WERI-Rb-1 (cell line): ENCODE results near the gene TWIST1.

Source experiments
- DNase-seq: peaks from one replicate; pipeline ENCODE4 v3.0.0-alpha.2; 2020
- H3K27ac ChIP-seq: fragments of 250-450 bp; sonication (Bioruptor Pico); 2 replicates; pipeline ENCODE4 v1.5.1; 2020; ENCODE audit warnings: mild to moderate bottlenecking, moderate library complexity
- H3K27me3 ChIP-seq: fragments of 250-450 bp; sonication (Bioruptor Pico); 2 replicates; pipeline ENCODE4 v1.5.1; 2021; ENCODE audit warnings: mild to moderate bottlenecking, low read depth, moderate library complexity; ENCODE audit not compliant: insufficient read depth, severe bottlenecking
- H3K36me3 ChIP-seq: fragments of 250-450 bp; sonication (Bioruptor Pico); 2 replicates; pipeline ENCODE4 v1.5.1; 2020; ENCODE audit warnings: mild to moderate bottlenecking, moderate library complexity
- H3K4me3 ChIP-seq: 2 replicates; pipeline ENCODE4 v1.5.1; 2011; ENCODE audit warnings: low read depth, mild to moderate bottlenecking, control low read depth, low read length
- H3K9me3 ChIP-seq: fragments of 250-450 bp; sonication (Bioruptor Pico); 2 replicates; pipeline ENCODE4 v1.5.1; 2021; ENCODE audit warnings: mild to moderate bottlenecking, moderate library complexity; ENCODE audit not compliant: severe bottlenecking
- CTCF ChIP-seq: IDR thresholded peaks from 2 replicates; pipeline ENCODE4 v1.5.1; 2011; ENCODE audit warnings: low read depth, mild to moderate bottlenecking, control low read depth, inconsistent platforms, low read length

The TWIST1 gene

GRCh38 chr7:19143881-19144574 is 26.6 kb upstream of the TWIST1 start:
- H3K27ac ChIP-seq, result no peak overlapping the region
- peaks cover 2% of the 10 kb centered on the region for H3K9me3 ChIP-seq
- no peaks in the 10 kb centered on the region for H3K27me3 ChIP-seq
- no peak for TF ChIP-seq CTCF
- DNase-seq, result no peak
- H3K36me3 ChIP-seq, result no peaks in the 10 kb centered on the region
- no peak overlapping the region for H3K4me3 ChIP-seq

DNA sequence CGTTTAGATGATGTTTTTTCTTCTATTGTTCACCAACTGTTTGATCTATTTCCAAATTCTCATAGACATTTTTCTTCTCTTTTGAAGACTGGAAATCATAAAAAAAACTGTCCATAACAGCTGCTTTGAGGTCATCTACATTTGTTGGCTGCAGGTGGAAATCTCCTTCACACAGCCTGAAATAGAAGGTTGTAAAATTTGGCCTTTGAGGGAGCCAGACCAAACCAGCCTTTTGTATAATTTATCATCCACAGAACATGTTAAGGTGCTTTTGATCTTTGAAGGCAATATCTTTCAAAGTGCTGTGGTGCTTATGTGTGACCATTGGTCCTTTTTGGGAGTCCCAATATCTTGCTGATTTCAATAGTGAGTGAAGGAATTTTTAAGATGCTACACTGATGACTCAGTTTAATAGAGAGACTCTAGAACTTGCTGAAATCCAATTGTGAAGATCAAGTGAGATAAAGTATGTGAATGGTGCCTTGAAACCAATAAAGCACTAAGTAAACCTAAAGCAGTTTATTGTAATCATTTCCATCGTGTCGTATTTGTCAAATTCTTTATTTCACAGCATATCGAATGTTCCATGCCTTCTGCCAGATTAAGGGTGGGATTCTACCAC is 22.4 kb upstream of the TWIST1 start:
- Histone ChIP-seq H3K4me3 (no peak overlapping the region), H3K36me3 (no peaks in the 10 kb centered on the region), H3K9me3 (peaks cover 2% of the 10 kb centered on the region), H3K27ac (no peak overlapping the region), H3K27me3 (no peaks in the 10 kb centered on the region)
- DNase-seq, result no peak
- TF ChIP-seq CTCF, result no peak

DNA sequence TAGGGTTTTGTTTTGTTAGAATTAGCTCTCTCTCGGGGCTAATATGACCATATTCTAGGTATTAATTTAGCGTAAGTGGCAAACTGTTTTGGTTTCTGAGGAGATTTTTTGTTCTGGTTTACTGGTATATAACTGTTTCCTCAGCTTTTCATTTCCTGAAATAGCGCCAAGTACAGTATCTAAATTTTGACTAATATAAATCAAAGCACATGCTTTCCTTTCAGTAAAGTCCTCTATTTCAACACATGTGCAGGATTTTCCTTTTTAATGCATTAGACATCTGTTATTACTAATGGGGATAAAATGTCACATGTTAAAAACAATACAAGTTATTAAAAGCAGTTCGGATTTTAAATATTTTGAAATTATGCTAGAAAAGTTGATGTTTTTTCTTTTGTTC is 16.4 kb upstream of the TWIST1 start:
- DNase-seq, result no peak
- Histone ChIP-seq H3K9me3 (no peaks in the 10 kb centered on the region), H3K4me3 (no peak overlapping the region), H3K27ac (no peak overlapping the region), H3K27me3 (no peaks in the 10 kb centered on the region), H3K36me3 (no peaks in the 10 kb centered on the region)
- no peak for TF ChIP-seq CTCF

DNA sequence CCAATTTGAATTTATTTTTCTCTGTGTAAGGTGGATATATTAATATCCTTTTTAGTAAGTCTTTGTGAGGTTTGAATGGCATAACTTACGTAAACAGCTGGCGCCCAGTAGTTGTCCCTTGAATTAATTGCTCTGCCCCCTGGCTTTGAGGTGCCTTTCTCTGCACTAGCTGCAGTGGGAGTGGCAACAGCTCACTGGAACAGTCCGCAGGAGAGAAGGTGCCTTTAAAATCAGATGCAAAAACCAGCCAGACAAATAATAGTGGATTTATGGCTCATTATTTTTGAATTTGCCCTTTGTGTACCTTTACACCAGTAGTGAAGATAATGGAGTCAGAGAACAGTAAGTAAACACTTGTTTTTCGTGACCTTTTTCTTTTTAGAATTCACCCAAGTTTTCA is 16.0 kb upstream of the TWIST1 start:
- no peak for DNase-seq
- H3K4me3 ChIP-seq, result no peak overlapping the region
- TF ChIP-seq CTCF, result no peak
- no peaks in the 10 kb centered on the region for H3K27me3 ChIP-seq
- no peaks in the 10 kb centered on the region for H3K36me3 ChIP-seq
- H3K9me3 ChIP-seq, result no peaks in the 10 kb centered on the region
- H3K27ac ChIP-seq, result no peak overlapping the region

- no peaks in the 10 kb centered on the region for H3K9me3 ChIP-seq
- no peak overlapping the region for H3K4me3 ChIP-seq
- no peak overlapping the region for H3K27ac ChIP-seq
- no peaks in the 10 kb centered on the region for H3K27me3 ChIP-seq
- no peak for DNase-seq
- TF ChIP-seq CTCF, result no peak
- no peaks in the 10 kb centered on the region for H3K36me3 ChIP-seq
These were observed 11.4 kb upstream of the TWIST1 start for GRCh38 chr7:19128856-19129255.
